22Rv1 (cell line): ENCODE results near the gene HBB.

Experiments used
- ZFX ChIP-seq: fragments of 450-650 bp; IDR thresholded peaks from 2 replicates; pipeline ENCODE4 v1.6.1; 2017; ENCODE audit warnings: antibody characterized with exemption, borderline replicate concordance
- TF ChIP-seq, protein P1 (sequence below): fragments of 450-650 bp; IDR thresholded peaks from 2 replicates; pipeline ENCODE4 v1.5.1; 2017; ENCODE audit warnings: mild to moderate bottlenecking

DNA sequence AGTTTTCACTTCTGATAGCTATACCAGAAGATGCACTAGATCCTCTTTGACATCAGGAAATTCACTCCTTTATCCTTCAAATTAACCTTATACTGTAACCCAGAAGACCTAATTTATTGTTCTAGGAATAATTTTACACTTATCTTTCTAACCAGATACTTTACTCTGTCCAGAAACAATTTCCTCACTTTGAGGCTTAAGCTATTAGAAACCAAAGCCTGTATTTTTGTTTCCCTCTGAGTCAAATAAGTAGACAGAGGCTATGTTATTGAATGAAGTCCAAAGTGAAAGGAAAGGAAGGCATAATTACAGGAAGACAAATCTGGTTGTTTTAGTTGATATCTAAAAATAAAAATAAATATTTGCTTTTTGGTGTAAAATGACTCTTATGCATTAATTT is 28.6 kb downstream of the HBB start:
- TF ChIP-seq, protein P1, sequence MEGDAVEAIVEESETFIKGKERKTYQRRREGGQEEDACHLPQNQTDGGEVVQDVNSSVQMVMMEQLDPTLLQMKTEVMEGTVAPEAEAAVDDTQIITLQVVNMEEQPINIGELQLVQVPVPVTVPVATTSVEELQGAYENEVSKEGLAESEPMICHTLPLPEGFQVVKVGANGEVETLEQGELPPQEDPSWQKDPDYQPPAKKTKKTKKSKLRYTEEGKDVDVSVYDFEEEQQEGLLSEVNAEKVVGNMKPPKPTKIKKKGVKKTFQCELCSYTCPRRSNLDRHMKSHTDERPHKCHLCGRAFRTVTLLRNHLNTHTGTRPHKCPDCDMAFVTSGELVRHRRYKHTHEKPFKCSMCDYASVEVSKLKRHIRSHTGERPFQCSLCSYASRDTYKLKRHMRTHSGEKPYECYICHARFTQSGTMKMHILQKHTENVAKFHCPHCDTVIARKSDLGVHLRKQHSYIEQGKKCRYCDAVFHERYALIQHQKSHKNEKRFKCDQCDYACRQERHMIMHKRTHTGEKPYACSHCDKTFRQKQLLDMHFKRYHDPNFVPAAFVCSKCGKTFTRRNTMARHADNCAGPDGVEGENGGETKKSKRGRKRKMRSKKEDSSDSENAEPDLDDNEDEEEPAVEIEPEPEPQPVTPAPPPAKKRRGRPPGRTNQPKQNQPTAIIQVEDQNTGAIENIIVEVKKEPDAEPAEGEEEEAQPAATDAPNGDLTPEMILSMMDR, result no peak
- no peak for TF ChIP-seq ZFX
